CD4-positive, alpha-beta T cell treated with Interleukin-1 beta for 1 hour (primary cell): ENCODE results near the gene IQGAP2.

ENCODE experiments used
- DNase-seq, 2 donors: peaks; one replicate each; pipeline ENCODE4 v3.0.0-alpha.2; 2020 to 2022

The IQGAP2 gene

GRCh38 chr5:76692274-76692540, 289.1 kb downstream of the IQGAP2 start:
- no peak for DNase-seq

- DNase-seq: no peak
Observed at GRCh38 chr5:76692651-76693050, 289.6 kb downstream of the IQGAP2 start.

- no peak for DNase-seq
Observed at GRCh38 chr5:76693141-76693540, 290.1 kb downstream of the IQGAP2 start.

GRCh38 chr5:76694317-76694716, 291.2 kb downstream of the IQGAP2 start:
- DNase-seq: no peak

- DNase-seq: no peak
Observed at GRCh38 chr5:76695346-76695745, 292.3 kb downstream of the IQGAP2 start.

- no peak for DNase-seq
Observed at GRCh38 chr5:76696251-76696650, 293.2 kb downstream of the IQGAP2 start.

GRCh38 chr5:76697670-76698069, 294.6 kb downstream of the IQGAP2 start:
- no peak for DNase-seq

GRCh38 chr5:76700571-76700970, 297.5 kb downstream of the IQGAP2 start:
- no peak for DNase-seq

- DNase-seq: no peak
Observed at GRCh38 chr5:76701298-76701697, 298.2 kb downstream of the IQGAP2 start.

GRCh38 chr5:76703707-76704106, 300.6 kb downstream of the IQGAP2 start:
- DNase-seq: no peak

- DNase-seq: no peak
Observed at GRCh38 chr5:76704131-76704663, 301.1 kb downstream of the IQGAP2 start.

- DNase-seq: no peak
Observed at GRCh38 chr5:76705574-76705973, 302.5 kb downstream of the IQGAP2 start.

- no peak for DNase-seq
Observed at GRCh38 chr5:76709762-76710161, 306.7 kb downstream of the IQGAP2 start.

GRCh38 chr5:76710991-76711390, 307.9 kb downstream of the IQGAP2 start:
- no peak for DNase-seq

GRCh38 chr5:76714751-76715485, 311.8 kb downstream of the IQGAP2 start:
- DNase-seq: no peak

GRCh38 chr5:76715486-76715735, 312.3 kb downstream of the IQGAP2 start:
- DNase-seq: no peak

GRCh38 chr5:76715736-76716455, 312.8 kb downstream of the IQGAP2 start, which contains the start of gene F2R:
TSS of gene F2R (plus strand) at chr5:76716126. CDS start at chr5:76716308, 182 bp downstream.
- DNase-seq: peak; percentile 60 to 68

- DNase-seq: no peak
Observed at GRCh38 chr5:76716456-76717157, 313.5 kb downstream of the IQGAP2 start.

GRCh38 chr5:76717222-76718083, 314.4 kb downstream of the IQGAP2 start:
- DNase-seq: no peak

GRCh38 chr5:76718381-76718832, 315.3 kb downstream of the IQGAP2 start:
- DNase-seq: no peak

GRCh38 chr5:76718880-76719279, 315.8 kb downstream of the IQGAP2 start:
- DNase-seq: no peak

GRCh38 chr5:76720988-76721569, 318.0 kb downstream of the IQGAP2 start:
- DNase-seq: no peak

GRCh38 chr5:76723266-76723665, 320.2 kb downstream of the IQGAP2 start:
- DNase-seq: no peak
